ENCODE results near the gene SMIM45.

SMIM45 gene

DNA sequence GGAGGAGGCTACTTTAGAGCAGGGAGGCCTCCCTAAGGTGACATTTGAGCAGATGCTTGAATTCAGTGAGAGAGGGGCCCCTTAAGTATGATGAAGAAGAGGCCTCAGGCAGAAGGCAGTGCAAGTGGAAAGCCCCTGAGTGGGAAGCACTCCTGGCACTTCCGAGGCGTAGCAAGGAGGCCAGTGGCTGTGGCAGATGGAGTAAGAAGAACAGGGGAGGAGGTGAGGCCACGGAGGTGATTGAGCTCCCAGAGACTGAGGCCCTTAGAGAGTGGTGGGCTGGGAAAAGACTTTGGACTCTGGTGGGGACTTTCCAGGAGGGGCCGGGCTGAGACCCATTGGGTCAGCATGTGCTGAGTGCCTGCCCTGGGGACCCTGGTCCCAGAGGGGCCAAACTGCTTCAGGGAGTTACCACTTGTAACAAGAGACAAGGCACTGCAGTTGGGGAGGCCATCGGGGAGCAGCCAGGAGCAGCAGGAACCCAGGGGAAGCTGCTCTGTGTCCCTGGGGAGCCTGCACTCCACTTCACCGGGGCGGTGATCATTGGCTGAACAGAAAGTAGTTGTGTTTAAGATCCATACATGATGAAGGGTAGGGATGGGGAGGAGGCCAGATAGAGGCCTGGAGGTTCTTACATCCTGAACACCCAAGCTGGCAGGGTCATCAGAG is 2.5 kb upstream of the SMIM45 start:
- DNase-seq (ENCODE audit: low read depth in 1 of 2, low spot score in 2 of 2) (no peak), FAIRE-seq (no peak)
- Histone ChIP-seq H2BK12ac (ENCODE audit: low read depth, low read length) (no peak overlapping the region), H3K27me3 (replicated peaks in 1 of 4; ENCODE audit: control insufficient read depth in 3 of 4, extremely low read depth in 1 of 4, insufficient read depth in 3 of 4, low read length in 3 of 4) (no peaks in the 10 kb centered on the region), H3K4me3 (ENCODE audit: extremely low read depth in 1 of 4, insufficient read depth in 2 of 4, low read depth in 3 of 4, low read length in 4 of 4) (no peak overlapping the region), H2BK120ac (replicated peaks; ENCODE audit: low read depth, low read length) (no peak overlapping the region), H3K79me1 (ENCODE audit: low read depth, low read length) (peaks cover 7% of the 10 kb centered on the region; the same call in 1 of the 2 replicates), H3K56ac (replicated peaks; ENCODE audit: insufficient read length, low read depth, low read length) (no peak overlapping the region), H2BK20ac (ENCODE audit: low read length) (no peak overlapping the region), H3K23me2 (ENCODE audit: low read depth, low read length) (peaks cover 8% of the 10 kb centered on the region), H3K9ac (replicated peaks in 1 of 4; ENCODE audit: extremely low read depth in 1 of 4, low read depth in 3 of 4, low read length in 3 of 4) (no peak overlapping the region), H2AFZ (ENCODE audit: low read length) (no peak overlapping the region), H2AK5ac (ENCODE audit: low read depth, low read length) (no peak overlapping the region), H3K23ac (ENCODE audit: insufficient read length) (no peak overlapping the region), H3K4me2 (ENCODE audit: insufficient read depth in 1 of 2, low read depth in 2 of 2, low read length in 2 of 2) (no peak overlapping the region), H4K8ac (ENCODE audit: extremely low read depth, insufficient read depth, low read length) (no peak overlapping the region), H3K4ac (replicated peaks; ENCODE audit: insufficient read length, low read depth, low read length) (no peak overlapping the region), H4K91ac (replicated peaks; ENCODE audit: insufficient read length, low read length) (no peak overlapping the region), H3K14ac (ENCODE audit: insufficient read length) (no peak overlapping the region), H3K4me1 (replicated peaks in 1 of 4; ENCODE audit: control insufficient read depth in 3 of 4, insufficient read depth in 4 of 4, low read length in 3 of 4) (peaks cover 7 to 20% (median 11%) of the 10 kb centered on the region in 4 experiments), H4K5ac (ENCODE audit: insufficient read length, low read depth, low read length) (no peak overlapping the region), H3K9me3 (ENCODE audit: insufficient read depth in 2 of 2, low read depth in 1 of 2, low read length in 1 of 2) (no peaks in the 10 kb centered on the region), H2BK5ac (ENCODE audit: low read depth, low read length) (no peak overlapping the region), H3K79me2 (ENCODE audit: control insufficient read depth in 1 of 2, insufficient read depth in 2 of 2, low read length in 2 of 2) (peaks cover 0 to 9% of the 10 kb centered on the region in 2 experiments; a peak in 1 of 4 replicates), H2BK15ac (ENCODE audit: low read length) (no peak overlapping the region), H3K36me3 (ENCODE audit: control insufficient read depth in 2 of 4, insufficient read depth in 4 of 4, low read length in 3 of 4) (peaks cover 3 to 8% (median 8%) of the 10 kb centered on the region in 4 experiments; a peak in 5 of 8 replicates), H3K18ac (ENCODE audit: extremely low read depth, low read length) (no peak overlapping the region), H4K20me1 (replicated peaks in 1 of 2; ENCODE audit: control insufficient read depth in 1 of 2, insufficient read depth in 2 of 2, low read length in 2 of 2) (peaks cover 0 to 1% of the 10 kb centered on the region in 2 experiments), H3K27ac (ENCODE audit: low read depth, low read length) (no peak overlapping the region)
- TF ChIP-seq TCF12 (IDR thresholded peaks at IDR 0.05; ENCODE audit: low read depth, low read length) (no peak), JUN (IDR thresholded peaks at IDR 0.05; ENCODE audit: low read depth, low read length) (no peak), KDM4A (IDR thresholded peaks at IDR 0.05; ENCODE audit: low read depth, low read length, severe bottlenecking) (no peak), PHF8 (conservative IDR thresholded peaks at IDR 0.05; ENCODE audit: low read depth, low read length) (no peak), ASH2L (IDR thresholded peaks at IDR 0.05; ENCODE audit: low read length) (no peak)
- ChIA-PET CTCF (ENCODE audit: partially characterized antibody) (interaction anchor here (0.8 to 4.4 kb wide), 13 partner anchors 8 to 252 kb away, joined by 3 to 21 read pairs (median 5); partner anchors contain the start of genes NDUFA6, SEPTIN3 and TNFRSF13C), POLR2A (ENCODE audit: partially characterized antibody) (interaction anchor here (1.0 to 1.8 kb wide), 3 partner anchors 15 to 141 kb away, joined by 3 to 7 read pairs (median 4); partner anchors contain the start of gene NDUFA6)
- WGBS, 2 experiments (ENCODE audit: extremely low coverage in 1 of 2, insufficient coverage in 1 of 2, insufficient read length in 1 of 2, insufficient replicate concordance in 2 of 2, low coverage in 1 of 2, low lambda C conversion rate in 2 of 2, missing lambda C conversion rate in 1 of 2) = 89% methylated on average over 7 of the region's 7 CpGs; no CpG with 5 or more reads in 1 of the 2 experiments

All from H1 (cell line).